HK-2 (cell line): ENCODE results near the gene TMEM242.
"Not testable (repeated sequence)": the region's sequence is repeated elsewhere in the genome, so short reads cannot be mapped to it uniquely, and the experiment has no call there.

Source experiments
- DNase-seq: peaks from one replicate; pipeline ENCODE4 v3.0.0-alpha.2; 2018; ENCODE audit not compliant: unreplicated experiment

The TMEM242 gene

DNA sequence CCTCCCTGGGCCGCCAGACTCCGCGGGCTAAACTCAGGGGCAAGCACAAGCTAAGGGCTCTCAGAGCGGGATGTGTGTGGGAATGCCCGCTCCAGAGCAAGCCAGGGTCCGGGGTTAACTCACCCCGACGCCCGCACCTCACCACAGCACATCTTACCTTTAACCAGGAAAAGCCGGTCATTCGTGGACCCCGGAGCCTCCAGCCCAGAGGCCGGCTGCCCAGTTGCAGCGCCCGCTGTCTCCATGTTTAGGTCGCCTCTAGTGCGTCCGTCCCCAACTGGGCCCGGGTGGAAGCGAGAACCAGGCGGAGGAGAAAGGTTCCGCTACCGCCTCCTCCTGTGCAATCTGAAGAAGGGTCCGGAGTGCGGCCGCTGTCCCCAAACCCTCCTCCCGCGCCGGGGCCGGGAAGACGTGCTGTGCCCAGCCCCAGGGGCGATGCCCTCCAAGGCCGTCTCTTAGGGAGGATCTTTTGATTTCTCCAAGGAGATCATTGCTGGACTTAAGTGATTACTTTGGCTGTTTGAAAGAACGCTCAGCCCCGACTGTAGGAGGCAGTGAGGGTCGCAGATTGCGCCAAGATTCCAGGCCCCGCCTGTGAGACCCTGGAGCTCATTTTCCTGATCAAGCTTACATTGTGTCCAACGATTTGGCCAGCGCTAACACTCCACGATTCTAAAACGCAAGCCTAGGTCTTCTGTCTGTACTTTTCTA is at the start of gene TMEM242:
TMEM242 (minus strand) TSS at position 265 of the 711 bp plus-strand sequence; CDS start at position 245, 20 bp downstream.
- peak; percentile 97 for DNase-seq

DNA sequence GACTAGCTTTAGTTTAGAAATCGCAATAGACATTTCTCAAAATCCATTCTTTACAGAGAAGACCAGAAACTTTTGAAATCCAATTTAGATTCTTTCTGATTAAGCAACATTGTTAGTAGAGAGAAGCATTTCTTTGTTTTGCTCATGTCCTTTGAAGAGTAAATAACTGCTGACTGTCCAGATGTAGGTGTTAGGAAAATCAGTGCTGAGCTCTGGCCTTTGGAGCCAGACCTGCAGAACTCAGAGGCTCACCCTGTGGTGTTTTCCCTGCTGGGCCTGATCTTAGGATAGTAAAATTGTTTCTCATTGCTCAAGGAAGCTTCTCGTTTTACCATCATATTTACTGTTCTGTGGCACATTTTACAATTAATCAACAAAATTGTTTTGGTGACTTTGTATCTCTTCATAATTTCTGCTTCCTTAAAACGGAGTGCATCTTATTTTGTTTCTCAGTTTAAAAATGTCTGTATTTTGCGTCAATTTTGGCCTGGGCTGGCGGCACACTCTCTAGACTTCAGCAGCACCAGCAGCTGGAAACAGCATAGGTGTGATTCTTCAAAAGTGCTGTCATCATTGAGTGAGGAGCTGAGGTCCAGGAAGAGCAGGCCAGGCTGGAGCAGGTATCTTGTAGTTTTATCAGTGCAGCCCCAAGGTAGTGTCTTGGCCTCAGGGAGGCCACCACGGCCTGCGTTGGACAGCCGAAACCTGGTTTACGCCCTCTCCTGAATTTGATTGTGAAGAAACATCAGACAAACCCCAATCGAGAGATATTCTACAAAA is 49.4 kb upstream of the TMEM242 start:
- DNase-seq = no peak

DNA sequence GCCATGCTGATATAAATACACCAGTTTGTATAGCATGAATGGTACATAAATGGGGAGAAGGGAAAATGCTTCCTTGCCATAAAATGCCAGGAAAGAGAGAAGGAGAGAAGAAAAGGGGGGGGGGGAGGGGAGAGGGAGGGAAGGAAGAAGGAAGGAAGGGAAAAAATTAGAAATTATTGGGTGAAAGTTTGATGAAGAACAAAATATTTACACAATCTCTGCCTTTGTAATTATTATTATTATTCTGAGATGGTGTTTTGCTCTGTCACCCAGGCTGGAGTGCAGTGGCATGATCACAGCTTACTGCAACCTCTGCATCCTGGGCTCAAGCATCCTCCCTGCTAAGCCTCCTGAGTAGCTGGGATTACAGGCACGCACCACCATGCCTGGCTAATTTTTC is 47.4 kb upstream of the TMEM242 start:
- DNase-seq = no peak

DNA sequence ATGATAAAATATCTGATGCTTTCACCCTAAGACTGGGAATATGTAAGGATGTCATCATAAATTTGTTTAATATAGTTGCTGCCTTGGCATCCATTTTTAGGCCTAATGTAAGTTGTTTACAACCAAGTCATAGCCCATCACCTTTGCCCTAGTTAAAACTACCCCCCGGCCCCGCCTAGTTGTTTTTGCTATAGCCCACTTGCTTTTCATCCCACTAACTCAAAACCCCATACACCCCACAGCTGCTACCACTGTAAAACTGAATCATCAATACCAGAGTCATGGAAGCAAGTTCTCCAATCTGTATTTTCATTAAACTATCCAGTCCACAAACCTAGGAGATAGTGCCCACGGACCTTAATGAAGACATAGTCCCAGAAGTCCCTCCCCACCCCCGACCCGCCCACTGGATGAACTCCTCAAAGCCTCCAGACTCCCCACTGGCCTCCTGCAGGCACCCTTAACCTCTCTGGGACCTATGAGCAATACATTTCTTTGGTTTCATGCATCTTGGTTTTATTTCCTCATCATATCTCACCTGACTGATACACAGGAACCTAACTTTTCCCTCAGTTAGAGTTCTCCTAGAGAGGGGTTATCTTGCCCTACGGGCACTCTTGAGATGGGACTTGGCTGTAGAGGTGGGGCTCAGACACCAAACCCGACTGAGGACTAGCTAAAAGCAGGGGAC is 45.2 kb upstream of the TMEM242 start:
- no peak for DNase-seq

- DNase-seq = no peak
Measured at GRCh38 chr6:157366648-157367047, 43.3 kb upstream of the TMEM242 start.

- no peak for DNase-seq
Measured at GRCh38 chr6:157364705-157365104, 41.4 kb upstream of the TMEM242 start.

DNA sequence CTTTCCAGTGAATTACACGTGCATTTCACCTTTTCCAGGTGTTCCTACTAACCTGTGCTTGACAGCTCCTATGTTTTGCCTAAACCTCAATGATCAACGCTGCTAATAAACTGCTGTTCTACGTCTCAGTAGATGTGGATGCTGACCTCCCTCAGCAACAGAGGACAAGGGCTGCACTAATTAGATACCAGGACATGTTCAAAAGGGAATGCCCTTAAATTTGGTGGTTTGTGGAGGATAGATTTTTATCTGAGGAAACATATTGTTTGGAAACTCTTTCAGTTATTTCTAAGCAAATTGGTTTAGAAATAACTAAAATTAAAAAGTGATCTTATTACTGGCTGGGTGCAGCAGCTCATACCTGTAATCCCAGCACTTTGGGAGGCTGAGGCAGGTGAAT is 38.6 kb upstream of the TMEM242 start:
- no peak for DNase-seq

GRCh38 chr6:157358287-157358686 is 35.0 kb upstream of the TMEM242 start:
- DNase-seq = no peak

DNA sequence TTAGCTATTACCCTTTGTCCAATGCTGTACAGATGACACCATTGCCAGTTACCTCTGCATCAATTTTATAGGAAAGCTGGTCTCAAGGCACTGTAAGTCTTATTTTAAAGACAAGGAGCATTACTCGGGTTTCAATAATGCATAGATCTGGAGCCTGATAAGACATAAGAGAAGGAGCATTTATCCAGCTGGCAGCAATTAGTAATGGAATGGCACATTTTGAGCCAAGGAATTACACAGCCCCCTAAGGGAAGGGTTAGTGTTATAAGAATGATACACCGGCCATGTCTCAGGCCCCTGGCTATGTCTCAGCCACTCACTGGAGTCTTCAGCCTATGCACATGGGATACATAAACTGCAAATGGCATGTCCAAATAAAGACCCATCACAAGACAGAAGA is 23.1 kb upstream of the TMEM242 start:
- no peak for DNase-seq

- DNase-seq = no peak
Measured at GRCh38 chr6:157343732-157344131, 20.4 kb upstream of the TMEM242 start.

DNA sequence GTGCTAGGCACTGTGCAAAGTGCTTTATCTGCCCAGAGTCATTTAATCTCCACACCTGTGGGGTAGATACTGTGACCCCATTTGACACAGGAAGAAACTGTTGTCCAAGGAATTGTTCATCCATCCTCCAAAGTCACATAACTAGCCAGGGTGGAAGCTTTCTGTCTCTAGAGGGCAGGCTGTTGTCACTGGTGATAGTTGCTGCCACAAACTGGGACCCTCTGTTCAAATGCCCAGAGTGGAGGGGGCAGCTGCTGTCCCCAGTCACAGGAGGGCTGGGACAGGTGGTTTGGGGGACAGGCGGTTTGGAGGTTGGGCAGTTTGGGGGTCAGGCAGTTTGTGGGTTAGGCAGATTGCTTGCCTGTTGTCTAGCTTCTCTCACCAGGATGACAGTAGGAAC is 16.1 kb upstream of the TMEM242 start:
- no peak for DNase-seq

DNA sequence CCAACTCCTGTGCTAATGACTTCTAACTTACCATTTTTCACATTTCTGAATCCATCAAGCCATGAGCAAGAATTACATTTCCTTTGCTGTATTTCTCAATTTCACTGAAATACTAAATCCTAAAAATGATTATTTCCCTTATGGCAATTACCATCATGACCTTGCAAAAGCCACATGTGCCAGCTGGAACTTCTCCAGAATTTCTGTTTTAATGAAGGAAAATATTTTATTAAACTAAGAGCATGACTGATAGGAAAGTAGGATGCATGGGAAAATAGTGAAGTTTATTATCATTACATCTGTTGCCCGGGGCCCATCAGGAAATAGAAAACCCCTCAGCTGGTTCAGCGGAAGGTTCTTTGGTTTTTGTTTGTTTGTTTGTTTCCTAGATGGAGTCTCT is 14.4 kb upstream of the TMEM242 start:
- no peak for DNase-seq

- not testable (repeated sequence) for DNase-seq
Measured at GRCh38 chr6:157337276-157337675, 14.0 kb upstream of the TMEM242 start.

DNA sequence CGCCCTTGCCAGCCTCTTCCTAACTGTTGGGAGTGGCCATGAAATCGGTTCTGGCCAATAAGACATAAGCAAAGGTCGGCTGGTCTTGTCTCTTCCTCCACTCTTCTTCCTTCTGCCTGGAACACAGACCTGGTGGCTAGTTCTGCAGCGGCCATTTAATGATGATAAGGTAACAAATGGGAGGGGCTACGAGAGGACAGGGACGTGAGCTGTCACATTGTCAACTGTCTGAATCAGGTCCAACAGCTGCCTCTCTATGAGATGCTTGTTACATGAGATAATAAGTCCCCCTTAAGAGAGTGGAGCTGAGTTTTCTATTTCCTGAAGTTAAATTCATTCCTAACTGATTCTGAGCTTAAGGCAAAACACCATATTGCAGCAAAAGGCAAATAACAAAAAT is 12.5 kb upstream of the TMEM242 start:
- DNase-seq = no peak

GRCh38 chr6:157333956-157334355 is 10.6 kb upstream of the TMEM242 start:
- no peak for DNase-seq

- DNase-seq = no peak
Measured at GRCh38 chr6:157333537-157333936, 10.2 kb upstream of the TMEM242 start.

DNA sequence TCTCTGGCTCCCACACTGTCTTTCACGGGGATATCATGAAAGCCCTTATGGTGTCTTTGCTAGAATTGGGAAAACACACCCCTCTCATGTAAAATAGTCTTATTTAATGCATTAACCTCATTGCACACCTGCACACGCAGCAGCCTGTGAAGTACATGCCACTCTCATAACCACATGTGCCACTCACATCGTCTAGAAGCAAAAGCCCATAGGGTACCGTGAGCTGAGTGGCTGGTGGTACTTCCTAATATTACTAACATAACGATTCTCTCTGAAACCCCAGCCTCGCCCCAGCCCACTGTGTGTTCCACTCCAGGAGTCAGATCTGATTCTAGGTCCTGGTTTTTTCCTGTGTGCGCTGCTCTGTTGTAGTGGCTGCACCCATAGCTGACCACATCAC is 9.5 kb upstream of the TMEM242 start:
- no peak for DNase-seq

DNA sequence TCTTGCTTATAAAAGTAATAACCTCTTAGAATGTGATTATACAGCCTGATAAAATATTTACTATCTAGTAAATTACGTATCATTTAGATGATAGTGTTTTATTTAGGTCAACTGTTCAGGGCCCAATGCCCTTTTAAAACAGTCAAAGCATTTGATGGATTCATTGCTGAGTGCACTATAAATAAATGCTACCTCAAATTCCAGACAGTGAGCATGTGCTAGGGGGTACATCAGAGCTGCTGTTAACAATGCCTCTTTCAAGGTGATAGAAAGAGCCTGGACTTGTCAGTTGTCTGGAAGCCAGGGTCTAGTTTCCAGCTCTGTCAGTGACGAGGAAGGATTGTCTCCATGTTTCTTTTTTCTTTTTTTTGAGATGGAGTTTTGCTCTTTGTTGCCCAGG is 7.5 kb upstream of the TMEM242 start:
- DNase-seq = no peak

DNA sequence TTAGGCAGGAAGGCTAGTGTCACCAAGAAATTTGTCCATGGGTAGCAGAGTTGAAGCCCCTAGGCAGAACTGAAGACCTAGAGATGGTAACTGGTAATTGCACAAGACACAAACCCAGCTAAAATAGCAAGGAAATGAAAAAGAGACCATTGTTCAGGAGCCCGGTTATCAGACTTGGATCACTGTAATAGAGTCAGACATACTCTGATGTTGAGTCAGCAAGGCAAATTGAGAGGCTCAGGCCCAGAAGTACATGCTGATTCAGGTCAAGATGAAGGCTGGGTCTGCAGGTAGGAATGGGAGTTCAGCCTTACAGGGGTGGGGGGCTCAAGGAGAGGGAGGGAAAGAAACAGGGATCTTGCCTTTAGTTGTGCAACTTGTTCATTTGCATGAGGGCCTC is 6.5 kb upstream of the TMEM242 start:
- DNase-seq = no peak

DNA sequence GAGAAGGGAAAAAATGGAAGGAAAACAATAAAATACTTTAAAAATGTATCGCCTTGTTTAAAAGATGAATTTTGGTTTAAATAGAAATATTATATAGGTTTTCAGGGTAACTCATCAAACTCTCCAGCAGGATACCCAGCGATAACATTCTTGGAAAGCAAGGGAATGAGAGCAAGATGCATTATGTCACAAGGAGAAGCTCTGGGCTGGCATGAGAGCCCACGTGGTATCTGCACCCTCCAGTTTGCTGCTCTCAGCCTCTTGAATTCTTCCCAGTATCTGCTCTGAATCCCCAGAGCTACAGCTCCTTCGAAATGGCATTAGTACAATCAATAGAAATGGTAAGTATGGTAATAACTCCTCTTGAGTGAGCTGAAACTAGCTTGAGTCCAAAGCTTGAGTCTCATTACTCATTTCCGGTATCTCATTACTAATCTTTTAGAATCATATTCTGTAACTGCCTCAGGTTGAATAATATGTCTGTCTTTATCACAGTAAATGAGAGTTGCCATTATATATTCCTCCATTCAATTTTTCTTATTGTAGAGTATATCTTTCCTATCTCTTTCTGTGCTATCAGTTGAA is 4.9 kb upstream of the TMEM242 start:
- no peak for DNase-seq

DNA sequence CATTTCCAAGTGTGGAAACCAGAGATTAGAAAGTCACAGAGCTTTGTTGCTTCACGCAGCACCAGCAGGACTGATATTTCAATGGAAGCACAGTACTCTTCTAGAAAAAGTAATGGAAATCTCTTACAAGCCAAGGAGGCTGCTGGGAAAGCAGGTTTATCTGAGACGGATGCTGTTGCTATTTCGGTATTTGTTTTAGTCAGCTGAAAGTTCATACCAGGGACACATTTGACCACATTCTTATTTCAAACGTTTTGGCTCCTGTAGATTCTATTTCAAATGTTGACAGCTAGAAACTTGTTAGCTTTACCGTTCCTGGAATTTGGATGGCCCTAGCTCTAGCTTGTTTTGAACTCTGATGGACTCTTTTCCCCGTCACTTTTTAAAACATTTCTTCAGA is 3.7 kb upstream of the TMEM242 start:
- DNase-seq = no peak

DNA sequence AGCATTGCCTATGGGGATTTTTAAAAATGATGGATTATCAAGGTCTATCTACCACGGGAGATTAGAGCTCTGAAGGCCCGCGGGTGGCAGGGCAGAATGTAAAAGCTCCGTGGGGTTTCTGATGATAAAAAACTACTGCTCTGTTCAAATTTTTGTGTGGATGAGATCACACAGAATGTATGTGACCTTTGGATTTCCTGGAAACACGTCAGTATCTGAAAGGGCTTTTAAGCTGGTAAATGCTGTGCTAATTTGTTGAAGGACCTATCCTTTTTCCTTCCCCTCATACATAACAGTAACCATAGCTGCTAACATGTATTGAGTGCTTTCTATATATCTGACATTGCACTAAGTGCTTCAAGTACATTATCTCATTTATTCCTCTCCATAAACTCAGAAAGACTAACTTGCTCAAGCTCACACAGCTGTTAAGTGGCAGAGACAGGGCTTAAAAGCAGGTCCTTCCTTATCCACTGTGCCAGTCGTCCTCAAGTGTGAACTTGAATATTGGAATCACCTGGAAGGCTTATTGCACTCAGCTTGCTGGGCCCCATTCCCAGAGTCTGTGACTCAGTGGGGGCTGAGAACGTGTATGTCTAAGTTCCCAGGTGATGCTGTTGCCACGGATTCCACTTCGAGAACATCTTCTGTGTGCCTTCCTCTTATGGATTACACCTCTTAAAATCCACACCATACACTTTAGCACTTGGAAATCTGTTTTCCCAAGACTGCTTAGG is 1.9 kb upstream of the TMEM242 start:
- no peak for DNase-seq
